ENCODE measurements around the gene C1orf232. TPM values are rescaled to one million over a fixed set of nuclear protein-coding genes. Genes with fewer than 3 reads are reported as not detected.

C1orf232 gene
- polyA plus RNA-seq, 1 experiment = not detected

- Histone ChIP-seq H3K27me3 (ENCODE audit: control insufficient read depth, insufficient read depth, low read length) (peaks cover 10% of the 10 kb centered on the region), H3K4me3 (ENCODE audit: low read depth, low read length) (peak overlapping the region; percentile 42), H3K36me3 (ENCODE audit: control insufficient read depth, insufficient read depth, low read length) (no peaks in the 10 kb centered on the region)
- TF ChIP-seq CTCF (IDR thresholded peaks at IDR 0.05; ENCODE audit: insufficient read depth, low read depth, low read length) = no peak
- POLR2A ChIA-PET = no interaction called here
- CTCF ChIA-PET = interaction anchor here (0.7 to 2.5 kb wide), 8 partner anchors 7 to 228 kb away, joined by 3 to 10 read pairs (median 4); no protein-coding TSS in a partner anchor
- DNase-seq (ENCODE audit: low read depth) = no peak
Measured at GRCh38 chr1:26162220-26162709, 6.5 kb downstream of the C1orf232 start.

- peak overlapping the region; percentile 42 for H3K4me3 ChIP-seq (ENCODE audit: low read depth, low read length)
- no peaks in the 10 kb centered on the region for H3K36me3 ChIP-seq (ENCODE audit: control insufficient read depth, insufficient read depth, low read length)
- peaks cover 10% of the 10 kb centered on the region for H3K27me3 ChIP-seq (ENCODE audit: control insufficient read depth, insufficient read depth, low read length)
- ChIA-PET CTCF (interaction anchor here (0.6 to 2.5 kb wide), 9 partner anchors 8 to 244 kb away, joined by 3 to 6 read pairs (median 3); partner anchors contain the start of gene ZNF593), POLR2A (no interaction called here)
- TF ChIP-seq CTCF (IDR thresholded peaks at IDR 0.05; ENCODE audit: insufficient read depth, low read depth, low read length) = 0 out of 2 replicates have a peak, but pooled peaks have one; percentile 2
- DNase-seq (ENCODE audit: low read depth) = no peak
Measured at GRCh38 chr1:26161415-26162219, 7.1 kb downstream of the C1orf232 start.

GRCh38 chr1:26160527-26161414, 8.0 kb downstream of the C1orf232 start:
- TF ChIP-seq CTCF (IDR thresholded peaks at IDR 0.05; ENCODE audit: insufficient read depth, low read depth, low read length) = no peak
- no peak overlapping the region; the same call in 1 of the 2 replicates for H3K4me3 ChIP-seq (ENCODE audit: low read depth, low read length)
- ChIA-PET CTCF (interaction anchor here (0.6 to 2.5 kb wide), 7 partner anchors 9 to 243 kb away, joined by 3 to 6 read pairs (median 4); partner anchors contain the start of gene ZNF593), POLR2A (no interaction called here)
- no peak for DNase-seq (ENCODE audit: low read depth)
- peaks cover 15% of the 10 kb centered on the region for H3K27me3 ChIP-seq (ENCODE audit: control insufficient read depth, insufficient read depth, low read length)
- no peaks in the 10 kb centered on the region for H3K36me3 ChIP-seq (ENCODE audit: control insufficient read depth, insufficient read depth, low read length)

GRCh38 chr1:26159743-26160039, 9.1 kb downstream of the C1orf232 start:
- ChIA-PET POLR2A (interaction anchor here (0.6 kb wide), 1 partner anchor 70 kb away, joined by 3 read pairs; no protein-coding TSS in a partner anchor), CTCF (interaction anchor here (1.8 kb wide), 1 partner anchor 15 kb away, joined by 6 read pairs; no protein-coding TSS in a partner anchor)
- DNase-seq (ENCODE audit: low read depth) = no peak
- TF ChIP-seq CTCF (IDR thresholded peaks at IDR 0.05; ENCODE audit: insufficient read depth, low read depth, low read length) = no peak
- Histone ChIP-seq H3K27me3 (ENCODE audit: control insufficient read depth, insufficient read depth, low read length) (peaks cover 19% of the 10 kb centered on the region), H3K36me3 (ENCODE audit: control insufficient read depth, insufficient read depth, low read length) (no peaks in the 10 kb centered on the region), H3K4me3 (ENCODE audit: low read depth, low read length) (no peak overlapping the region)
